GM19238 (cell line): ENCODE measurements around the gene ADISSP.
"Not testable (repeated sequence)": the region's sequence is repeated elsewhere in the genome, so short reads cannot be mapped to it uniquely, and the experiment has no call there.

ENCODE experiments used
- DNase-seq: peaks from one replicate; pipeline ENCODE4 v3.0.0; 2011; ENCODE audit warnings: low spot score; ENCODE audit not compliant: insufficient read length

The ADISSP gene

DNA sequence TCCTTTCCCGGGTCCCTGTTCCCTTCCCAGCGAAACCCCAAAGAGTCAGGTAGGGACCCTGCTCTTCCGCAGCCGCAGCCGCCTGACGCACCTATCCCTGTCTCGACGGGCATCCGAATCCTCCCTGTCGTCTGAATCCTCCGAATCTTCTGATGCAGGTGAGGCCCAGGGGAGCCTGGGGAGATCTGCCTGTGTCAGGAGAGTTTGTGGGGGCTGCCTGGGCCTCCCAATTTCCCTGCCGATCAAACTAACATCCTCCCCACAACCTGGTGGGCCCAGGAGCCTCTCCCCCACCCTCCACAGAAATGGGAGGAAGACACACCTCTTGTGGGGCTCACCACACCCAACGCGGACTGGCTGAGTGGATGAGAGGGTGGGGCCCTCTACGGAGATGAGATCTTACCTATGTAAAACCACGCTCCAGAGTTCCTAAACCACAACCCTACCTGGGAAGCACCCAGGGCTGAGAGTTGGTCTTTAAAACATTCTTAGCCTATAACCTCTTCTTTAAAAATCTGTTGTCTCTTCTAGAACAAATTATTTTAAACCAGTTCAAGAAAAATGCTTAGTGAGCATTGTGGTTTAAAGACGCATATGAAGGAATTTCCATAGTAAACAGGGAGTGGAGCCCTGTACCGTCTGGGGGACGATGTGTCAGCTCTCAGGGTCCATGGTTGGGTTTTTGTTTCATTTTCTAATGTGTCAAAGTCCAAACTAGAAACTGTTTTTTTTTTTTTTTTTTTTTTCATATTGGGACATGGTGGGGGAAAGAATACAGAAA, 30.2 kb upstream of the ADISSP start:
- peak; percentile 52 for DNase-seq

DNA sequence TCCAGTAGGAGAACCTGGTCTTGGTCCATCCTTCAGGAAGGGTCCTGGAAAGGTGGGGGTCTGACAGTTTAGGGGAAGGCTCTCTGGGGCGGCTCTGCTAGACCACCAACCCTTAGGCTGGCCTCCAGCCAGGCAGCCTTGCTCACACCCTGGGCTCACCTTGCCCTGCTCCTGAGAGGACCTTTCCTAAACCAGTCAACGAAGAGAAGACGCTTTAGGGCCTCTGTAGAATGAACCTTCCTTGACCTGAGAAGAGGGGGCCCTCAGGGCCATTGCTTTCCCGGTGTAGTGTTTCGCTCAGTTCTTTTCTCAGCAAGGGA, 29.6 kb upstream of the ADISSP start:
- DNase-seq: no peak

- no peak for DNase-seq
Measured at GRCh38 chr20:3796477-3797225, 29.1 kb upstream of the ADISSP start.

GRCh38 chr20:3795511-3796468, 28.2 kb upstream of the ADISSP start, which contains the start of gene CDC25B:
Gene CDC25B (plus strand): TSS chr20:3796310. CDS start chr20:3796532, 222 bp downstream.
- DNase-seq: peak; percentile 89

DNA sequence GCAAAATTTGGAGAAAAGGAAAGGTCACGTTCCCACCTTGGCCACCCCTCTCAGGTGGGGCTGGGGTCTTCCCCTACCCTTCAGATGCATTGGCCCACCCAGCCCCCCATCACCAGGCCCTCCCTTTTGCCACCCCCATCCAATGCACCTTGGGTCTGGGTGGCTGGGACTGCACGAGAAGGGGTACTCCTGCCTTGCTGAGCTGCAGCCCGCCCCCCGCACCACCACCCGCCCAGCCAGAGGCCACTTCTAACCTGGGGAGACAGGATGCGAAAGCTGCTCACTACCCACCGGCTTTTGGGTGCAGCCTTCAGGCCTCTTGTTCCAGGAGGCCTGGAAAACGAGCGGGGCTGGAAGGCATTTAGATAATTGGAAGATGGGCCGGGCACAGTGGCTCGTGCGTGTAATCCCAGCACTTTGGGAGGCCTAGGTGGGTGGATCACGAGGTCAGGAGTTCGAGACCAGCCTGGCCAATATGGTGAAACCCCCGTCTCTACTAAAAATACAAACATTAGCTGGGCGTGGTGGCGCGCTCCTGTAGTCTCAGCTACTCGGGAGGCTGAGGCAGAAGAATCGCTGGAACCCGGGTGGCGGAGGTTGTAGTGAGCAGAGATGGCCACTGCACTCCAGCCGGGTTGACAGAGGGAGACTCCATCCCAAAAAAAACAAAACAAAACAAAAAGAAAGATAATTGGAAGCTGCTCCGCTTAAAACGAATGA, 27.3 kb upstream of the ADISSP start:
- DNase-seq: no peak

DNA sequence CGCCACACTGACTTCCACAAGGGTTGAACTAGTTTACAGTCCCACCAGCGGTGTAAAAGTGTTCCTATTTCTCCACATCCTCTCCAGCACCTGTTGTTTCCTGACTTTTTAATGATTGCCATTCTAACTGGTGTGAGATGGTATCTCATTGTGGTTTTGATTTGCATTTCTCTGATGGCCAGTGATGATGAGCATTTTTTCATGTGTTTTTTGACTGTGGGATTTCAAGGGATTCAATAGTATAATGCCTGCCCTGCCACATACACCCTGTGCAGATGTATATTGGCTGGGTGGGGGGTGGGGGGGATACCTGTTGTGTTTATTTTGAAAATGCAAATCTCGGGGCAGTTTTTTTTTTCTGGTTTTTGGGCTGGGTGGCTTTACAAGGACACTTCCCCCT, 26.6 kb upstream of the ADISSP start:
- not testable (repeated sequence) for DNase-seq

DNA sequence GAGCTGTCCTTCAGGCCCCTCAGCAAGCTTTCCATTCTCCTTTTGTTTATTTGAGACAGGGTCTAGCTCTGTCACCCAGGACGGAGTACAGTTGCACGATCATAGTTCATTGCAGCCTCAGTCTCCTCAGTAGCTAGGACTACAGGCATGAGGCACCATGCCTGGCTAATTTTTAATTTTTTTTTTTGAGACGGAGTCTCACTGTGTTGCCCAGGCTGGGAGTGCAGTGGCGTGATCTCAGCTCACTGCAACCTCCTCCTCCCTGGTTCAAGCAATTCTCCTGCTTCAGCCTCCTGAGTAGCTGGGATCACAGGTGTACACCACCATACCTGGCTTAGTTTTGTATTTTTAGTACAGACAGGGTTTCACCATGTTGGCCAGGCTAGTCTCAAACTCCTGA, 21.6 kb upstream of the ADISSP start:
- DNase-seq: not testable (repeated sequence)

DNA sequence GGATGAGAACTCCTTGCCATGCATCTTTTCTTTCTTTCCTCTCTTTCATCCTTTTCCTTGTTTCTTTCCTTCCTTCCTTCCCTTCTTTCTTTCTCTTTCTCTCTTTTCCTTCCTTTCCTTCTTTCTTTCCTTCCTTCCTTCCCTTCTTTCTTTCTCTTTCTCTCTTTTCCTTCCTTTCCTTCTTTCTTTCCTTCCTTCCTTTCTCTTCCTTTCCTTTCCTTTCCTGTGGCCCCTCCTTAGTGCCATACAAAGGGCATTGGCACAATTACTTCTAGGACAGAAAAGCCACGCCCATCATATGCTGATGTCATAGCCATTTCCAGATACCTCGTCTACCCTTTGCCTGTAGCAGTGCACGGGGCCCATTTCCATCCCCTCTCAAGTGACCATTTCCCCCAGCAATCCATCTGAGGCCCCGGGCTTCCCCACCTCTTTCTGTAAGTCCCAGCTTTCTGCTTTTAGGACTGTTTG, 21.2 kb upstream of the ADISSP start:
- DNase-seq: no peak

GRCh38 chr20:3787324-3788014, 19.9 kb upstream of the ADISSP start:
- DNase-seq: no peak

DNA sequence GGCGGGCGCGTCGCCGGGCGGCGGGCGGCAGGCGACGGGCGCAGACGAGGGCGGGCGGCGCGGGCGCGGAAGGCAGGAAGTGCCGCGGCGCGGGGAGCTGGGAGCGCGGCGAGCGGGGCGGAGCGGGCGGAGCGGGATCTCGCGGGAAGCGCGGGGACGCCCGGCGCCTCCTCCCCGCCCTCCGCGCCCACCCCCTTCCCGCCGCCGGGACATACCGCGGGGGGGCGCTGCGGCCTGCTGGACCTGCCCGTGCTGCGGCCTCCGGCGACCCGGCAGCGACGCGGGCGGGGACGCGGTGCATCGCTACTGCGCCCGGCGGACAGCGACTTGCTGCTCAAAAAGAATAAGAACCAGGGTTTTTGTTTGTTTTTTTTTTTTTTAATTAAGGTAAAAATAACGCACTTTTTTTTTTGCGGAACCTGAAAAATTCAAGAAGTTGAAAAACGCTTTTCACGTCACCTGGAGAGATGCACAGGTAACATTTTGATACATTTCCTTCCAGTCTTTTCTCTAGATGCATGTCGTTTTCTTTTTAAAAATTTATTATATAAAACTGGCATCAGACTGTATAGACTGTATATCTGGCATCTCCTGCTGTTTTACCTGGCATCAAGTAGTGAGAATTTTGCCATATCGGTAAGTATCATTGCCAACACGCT, 19.2 kb upstream of the ADISSP start, which contains the start of gene CENPB:
Gene CENPB (minus strand): TSS at position 76 of the 659 bp plus-strand sequence. CDS start 257 bp downstream, outside the sequence.
- peak; percentile 95 for DNase-seq

DNA sequence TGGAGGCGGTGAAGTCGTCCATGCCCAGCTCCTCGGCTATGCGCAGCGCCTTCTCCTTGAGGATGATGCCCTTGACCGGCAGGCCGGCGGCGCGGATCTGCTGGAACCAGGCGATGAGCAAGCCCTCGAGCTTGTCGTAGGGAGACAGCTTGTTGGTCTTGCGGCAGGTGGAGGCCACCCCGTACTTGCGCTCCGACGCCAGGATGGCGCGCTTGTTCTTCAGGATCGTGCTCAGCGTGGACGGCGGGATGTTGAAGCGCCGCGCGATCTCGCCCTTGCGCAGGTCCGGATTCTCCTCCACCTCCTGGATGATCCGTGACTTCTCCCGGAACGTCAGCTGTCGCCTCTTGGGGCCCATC, 18.6 kb upstream of the ADISSP start:
- DNase-seq: peak; percentile 61

- no peak for DNase-seq
Measured at GRCh38 chr20:3785240-3786125, 17.9 kb upstream of the ADISSP start.

DNA sequence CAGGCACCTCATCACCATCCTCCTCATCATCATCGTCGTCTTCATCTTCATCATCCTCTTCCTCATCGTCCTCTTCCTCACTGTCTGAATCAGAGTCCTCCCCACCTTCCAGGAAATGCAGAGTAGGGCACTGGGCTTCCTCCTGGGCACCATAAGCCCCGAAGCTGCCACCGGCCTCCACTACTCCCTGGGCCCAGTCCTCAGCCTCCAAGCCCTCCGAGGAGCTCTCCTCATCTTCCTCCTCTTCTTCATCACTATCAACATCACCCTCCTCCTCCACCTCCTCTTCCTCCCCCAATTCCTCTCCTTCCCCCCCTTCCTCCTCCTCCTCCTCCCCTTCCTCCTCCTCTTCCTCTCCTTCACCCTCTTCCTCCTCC, 17.3 kb upstream of the ADISSP start:
- DNase-seq: no peak

GRCh38 chr20:3784216-3784853, 16.8 kb upstream of the ADISSP start:
- DNase-seq: no peak

DNA sequence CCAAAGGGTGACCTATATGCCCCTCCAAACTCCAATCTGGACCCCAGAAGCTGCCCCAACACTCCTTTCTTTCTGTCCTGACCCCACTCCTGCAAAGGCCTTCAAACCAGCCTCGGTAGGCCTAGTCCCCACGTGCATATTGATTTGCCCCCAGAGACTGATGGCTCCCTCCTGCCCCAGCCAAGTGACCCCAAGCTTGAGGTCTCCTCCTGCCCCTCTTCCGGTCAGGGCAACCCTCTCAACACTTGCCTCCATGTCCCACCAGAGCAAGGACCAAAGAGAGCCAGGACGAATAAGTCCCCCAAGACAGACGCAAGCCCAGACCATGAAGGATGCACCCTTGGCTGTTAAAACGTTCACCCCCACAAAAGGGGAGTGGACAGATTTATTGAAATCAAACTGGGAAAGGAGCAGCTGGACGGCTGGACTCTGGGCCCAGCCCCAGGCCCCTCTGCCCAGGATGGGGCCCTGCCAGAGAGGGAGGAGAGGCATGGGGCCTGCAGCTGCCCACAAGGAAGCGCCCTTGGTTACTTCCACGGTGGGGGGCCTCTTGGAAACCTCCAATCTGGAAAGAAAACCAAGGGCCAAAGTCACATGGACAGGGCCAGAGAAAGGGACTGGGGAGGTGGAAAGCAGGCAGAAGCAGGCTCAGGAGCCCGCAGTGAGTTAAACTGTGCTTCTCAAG, 16.1 kb upstream of the ADISSP start:
- no peak for DNase-seq

GRCh38 chr20:3783068-3783489, 15.5 kb upstream of the ADISSP start:
- no peak for DNase-seq

DNA sequence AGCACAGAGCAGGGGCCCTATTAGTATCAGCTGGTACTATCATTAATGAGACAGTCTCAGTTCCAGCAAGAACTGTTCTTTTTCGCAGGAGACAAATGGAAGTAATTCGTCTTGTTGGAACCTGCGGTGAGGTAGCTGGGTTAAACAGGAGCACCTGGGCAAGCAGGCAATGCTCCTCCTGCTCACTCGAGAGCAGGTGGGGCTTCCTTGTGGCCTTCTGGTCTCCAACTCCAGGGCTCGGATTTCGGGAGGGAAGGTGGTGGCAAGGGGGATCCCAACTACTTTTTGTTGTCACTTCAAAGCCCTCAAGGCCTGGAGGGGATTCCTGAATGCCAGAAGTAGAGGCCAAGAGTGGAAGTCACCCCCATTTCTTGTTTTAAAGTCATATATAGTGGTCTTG, 15.0 kb upstream of the ADISSP start:
- DNase-seq: no peak
